Epithelial cell of esophagus (primary cell): ENCODE results near the gene SLC18A3.

ENCODE experiments used
- DNase-seq: peaks from one replicate; pipeline ENCODE4 v3.0.0; 2010; ENCODE audit warnings: low read depth
- H3K4me3 ChIP-seq: 2 replicates; pipeline ENCODE4 v1.5.1; 2011; ENCODE audit warnings: mild to moderate bottlenecking, low read length, control low read depth
- TF ChIP-seq, protein P1 (sequence below): IDR thresholded peaks from 2 replicates; pipeline ENCODE4 v1.5.1; 2011; ENCODE audit warnings: low read depth, mild to moderate bottlenecking, low read length, control low read depth, inconsistent platforms; ENCODE audit not compliant: insufficient read depth; ENCODE audit errors: missing control alignments

Gene SLC18A3

DNA sequence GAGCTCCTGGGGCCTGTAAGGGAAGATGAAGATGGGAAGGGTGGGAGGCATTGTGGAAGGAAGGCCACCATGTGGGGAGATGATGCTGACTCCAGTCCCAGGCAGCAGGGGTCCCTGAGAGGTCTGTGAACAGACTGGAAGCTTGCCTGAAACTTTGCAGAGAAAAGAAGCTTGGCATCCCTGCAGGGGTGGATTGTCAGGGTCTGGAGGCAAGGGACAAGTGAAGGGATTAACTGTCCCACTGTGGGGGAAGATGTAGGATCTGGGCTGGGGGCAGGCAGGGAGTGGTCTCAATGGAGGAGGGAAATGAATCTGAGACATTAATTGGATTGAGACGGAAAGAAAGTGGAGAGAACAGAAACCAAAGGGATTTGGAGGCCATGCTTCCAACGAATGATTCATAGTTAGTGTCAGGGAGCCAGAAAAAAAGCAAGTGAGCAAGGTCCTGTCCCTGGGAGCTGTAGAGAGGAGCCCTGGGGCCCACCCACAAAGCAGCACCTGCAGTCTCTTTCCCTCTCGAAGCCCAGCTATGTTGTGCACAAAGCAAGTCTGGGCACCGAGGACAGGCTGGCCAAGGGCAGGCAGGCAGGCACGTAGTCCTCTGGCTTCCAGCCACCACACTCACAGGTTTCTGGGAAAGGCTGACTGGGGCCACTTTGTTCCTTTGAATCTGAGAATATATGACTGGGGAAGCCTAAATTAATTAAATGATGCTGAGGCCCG, 4.7 kb upstream of the SLC18A3 start:
- TF ChIP-seq, protein P1, sequence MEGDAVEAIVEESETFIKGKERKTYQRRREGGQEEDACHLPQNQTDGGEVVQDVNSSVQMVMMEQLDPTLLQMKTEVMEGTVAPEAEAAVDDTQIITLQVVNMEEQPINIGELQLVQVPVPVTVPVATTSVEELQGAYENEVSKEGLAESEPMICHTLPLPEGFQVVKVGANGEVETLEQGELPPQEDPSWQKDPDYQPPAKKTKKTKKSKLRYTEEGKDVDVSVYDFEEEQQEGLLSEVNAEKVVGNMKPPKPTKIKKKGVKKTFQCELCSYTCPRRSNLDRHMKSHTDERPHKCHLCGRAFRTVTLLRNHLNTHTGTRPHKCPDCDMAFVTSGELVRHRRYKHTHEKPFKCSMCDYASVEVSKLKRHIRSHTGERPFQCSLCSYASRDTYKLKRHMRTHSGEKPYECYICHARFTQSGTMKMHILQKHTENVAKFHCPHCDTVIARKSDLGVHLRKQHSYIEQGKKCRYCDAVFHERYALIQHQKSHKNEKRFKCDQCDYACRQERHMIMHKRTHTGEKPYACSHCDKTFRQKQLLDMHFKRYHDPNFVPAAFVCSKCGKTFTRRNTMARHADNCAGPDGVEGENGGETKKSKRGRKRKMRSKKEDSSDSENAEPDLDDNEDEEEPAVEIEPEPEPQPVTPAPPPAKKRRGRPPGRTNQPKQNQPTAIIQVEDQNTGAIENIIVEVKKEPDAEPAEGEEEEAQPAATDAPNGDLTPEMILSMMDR, result no peak
- no peak overlapping the region for H3K4me3 ChIP-seq
- DNase-seq, result peak; percentile 24

DNA sequence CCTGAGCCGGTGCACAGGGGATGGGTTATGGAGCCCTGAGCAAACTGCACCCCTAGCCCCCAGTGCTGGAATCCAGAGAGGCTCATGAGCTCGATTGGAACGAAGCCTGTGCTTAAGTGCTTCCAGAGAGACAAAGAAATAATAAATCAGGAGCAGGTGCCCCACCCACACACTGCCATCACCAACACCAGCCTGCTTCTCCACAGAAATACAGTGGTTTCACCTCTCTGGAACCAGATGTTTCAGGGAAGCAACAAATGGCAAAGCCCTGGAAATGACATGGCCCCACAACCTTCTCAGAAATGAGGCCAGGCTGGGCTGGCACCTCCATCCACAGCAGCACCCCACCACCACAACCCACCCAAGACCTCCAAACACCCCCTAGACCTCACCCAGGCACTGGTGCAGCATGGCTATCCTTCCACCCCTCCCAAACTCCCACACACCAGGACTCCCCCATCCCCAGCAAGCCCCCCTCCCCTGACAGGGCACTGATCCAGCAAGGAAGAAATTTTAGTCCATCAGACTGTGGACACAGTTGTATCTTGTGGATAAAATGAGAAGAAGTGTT, 4.1 kb upstream of the SLC18A3 start:
- TF ChIP-seq, protein P1, result no peak
- no peak overlapping the region for H3K4me3 ChIP-seq
- no peak for DNase-seq

DNA sequence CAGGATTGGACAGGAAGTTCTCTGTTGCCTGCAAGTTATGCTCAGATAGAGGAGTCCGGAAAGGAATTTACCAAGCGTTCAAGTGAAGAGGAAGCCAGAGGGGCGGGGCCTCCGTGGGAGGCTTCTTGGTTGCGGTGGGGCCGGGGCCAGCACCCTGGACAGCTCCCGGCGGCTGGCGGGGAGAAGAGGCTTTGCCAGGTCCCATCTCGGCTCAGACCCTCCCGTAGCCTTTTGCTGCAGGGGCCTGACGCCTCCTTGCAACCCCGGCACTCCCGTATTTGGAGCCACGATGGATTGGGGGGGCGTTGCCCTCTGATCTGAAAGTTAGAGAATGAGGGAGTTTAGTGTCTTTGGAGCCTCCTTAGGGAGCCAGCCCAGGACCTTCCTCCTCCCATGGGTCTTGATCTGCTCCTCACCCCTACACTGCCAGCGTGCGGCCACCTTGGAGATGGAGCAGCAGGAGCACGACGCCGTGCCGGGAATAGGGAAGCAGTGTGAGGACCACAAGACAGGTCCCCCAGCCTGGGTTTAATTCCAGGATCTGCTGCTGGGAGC, 3.1 kb upstream of the SLC18A3 start:
- TF ChIP-seq, protein P1, result no peak

DNA sequence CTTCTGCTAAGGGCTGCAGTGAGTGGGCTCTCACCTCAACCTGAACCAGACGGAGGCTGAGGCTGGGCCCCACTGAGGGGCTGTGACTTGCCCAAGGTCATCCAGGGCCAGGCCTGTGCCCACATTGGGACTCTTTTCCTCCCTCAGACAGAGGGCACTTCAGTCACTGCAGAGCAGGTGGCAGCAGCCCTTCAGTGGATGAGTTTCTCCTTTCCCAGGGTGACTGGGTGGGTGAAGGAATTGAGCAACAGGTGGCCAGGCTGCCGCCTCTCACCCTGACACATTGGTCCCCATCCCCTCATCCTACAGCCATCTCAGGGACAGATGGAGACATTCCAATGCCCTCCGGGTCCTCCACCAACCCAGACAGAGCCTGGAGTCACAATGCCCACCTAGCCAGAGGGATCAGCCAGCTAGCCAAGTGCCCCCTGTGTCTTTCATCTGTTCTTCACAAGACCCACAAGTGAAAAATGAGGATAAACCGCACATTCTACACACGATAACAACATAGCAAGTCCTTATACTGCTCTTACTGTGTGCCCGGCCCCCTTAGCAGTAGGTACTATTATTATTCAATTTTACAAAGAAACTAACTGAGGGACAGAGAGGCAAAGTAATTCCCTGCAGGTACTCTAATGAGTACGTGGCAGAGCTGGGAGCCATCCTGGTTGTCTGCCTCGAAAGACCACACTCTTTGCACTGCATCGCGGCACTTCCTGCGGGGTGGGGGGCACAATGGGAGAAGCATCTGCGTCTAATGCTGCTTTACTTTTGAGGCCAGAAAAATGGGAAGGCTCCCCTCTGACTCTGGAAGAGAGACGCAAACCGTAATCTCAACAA, 1.7 kb upstream of the SLC18A3 start:
- no peak overlapping the region for H3K4me3 ChIP-seq
- no peak for DNase-seq
- TF ChIP-seq, protein P1, result no peak

More for the DNA sequence above, 3.1 kb upstream of the SLC18A3 start:
- DNase-seq, result peak; percentile 76
- no peak overlapping the region for H3K4me3 ChIP-seq

DNA sequence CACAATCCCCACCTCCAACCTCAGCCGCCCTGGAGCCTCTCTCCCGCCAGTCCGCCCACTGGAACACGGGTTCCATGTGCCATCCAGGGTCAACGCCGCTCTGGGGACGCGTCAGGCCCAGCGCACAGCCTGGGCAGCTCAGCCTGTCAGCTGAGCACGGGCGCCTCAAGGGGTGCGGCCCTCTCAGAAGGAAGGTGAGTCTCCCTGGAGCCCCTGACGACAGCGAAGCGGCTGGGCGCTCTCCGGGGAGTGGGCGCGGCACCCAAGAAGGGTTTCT, 1.2 kb upstream of the SLC18A3 start:
- no peak for DNase-seq
- no peak overlapping the region for H3K4me3 ChIP-seq
- TF ChIP-seq, protein P1, result no peak

DNA sequence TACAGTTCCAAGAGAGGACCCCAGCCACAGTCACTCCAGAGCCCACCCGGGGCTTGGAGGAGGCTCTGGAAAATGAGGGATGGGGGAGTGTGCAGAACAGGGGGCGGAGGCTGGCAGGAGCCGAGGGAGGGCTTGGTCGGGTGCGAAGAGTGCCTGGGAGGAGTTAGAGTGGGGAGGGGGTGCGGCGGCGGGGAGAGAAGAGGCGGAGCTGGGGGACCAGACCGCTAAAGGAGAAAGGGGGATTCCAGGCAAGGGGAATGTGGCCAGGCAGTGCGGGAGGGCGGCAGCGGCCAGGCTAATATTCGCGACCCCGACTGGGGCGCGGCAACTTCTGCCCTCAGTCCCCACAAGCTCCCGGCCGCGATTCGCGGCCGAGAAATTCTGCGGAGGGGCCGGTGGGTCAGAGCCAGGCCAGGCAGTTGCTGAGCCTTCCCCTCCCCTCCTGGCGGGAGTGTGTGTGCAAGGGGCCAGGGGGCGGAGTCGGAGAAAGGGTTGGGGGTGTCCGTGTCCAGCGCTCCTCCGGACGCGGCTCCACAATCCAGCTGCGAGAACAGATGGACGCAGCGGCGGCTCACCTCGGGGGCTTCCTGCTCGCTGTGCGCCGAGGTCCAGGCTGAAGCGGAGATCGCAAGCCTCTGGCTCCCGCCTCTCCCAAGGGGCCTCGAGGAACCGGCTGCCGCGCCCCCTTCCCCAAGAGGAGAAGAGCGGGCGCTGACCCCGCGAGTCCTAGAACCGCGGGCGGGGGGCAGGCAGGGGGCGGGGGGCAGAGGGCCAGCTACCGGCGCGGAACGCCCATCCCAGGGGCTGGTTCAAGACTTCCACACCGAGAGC, 612 bp upstream of the SLC18A3 start:
- DNase-seq, result no peak
- TF ChIP-seq, protein P1, result no peak
- H3K4me3 ChIP-seq, result no peak overlapping the region
